Measurements from ENCODE around the gene EVC. TPM values are rescaled to one million over a fixed set of nuclear protein-coding genes. Genes with fewer than 3 reads are reported as not detected.
A peak's percentile ranks its signal among the peaks of the same experiment; 100 is the strongest.

EVC gene
- total and polyA plus RNA-seq, 2 donors from 2014 or later, result 7.8 to 159 TPM

GRCh38 chr4:5707778-5708448 is 3.1 kb upstream of the EVC start:
- no peaks in the 10 kb centered on the region for H3K27me3 ChIP-seq (ENCODE audit: control insufficient read depth, insufficient read depth, low read length)
- H3K36me3 ChIP-seq (ENCODE audit: control insufficient read depth in 2 of 3, insufficient read depth in 3 of 3, low read length in 3 of 3), result peaks cover 0 to 2% (median under 1%) of the 10 kb centered on the region in 3 donors
- peak overlapping the region; percentile 55 to 78 (median 77) for H3K4me3 ChIP-seq (ENCODE audit: low read length in 3 of 3)
- no peak for TF ChIP-seq CTCF (IDR thresholded peaks at IDR 0.05; ENCODE audit: borderline replicate concordance, extremely low read depth, insufficient read depth)
- peak overlapping the region in 1 of 2 donors; percentile 74 for H3K27ac ChIP-seq (ENCODE audit: low read depth in 2 of 2, low read length in 2 of 2)
- intact Hi-C loops (cut with DNase I), result no loop called here
- DNase-seq (peak in 3 of 5 donors; percentile 36 to 79 (median 69)), FAIRE-seq (no peak)
- peaks cover 0 to 28% (median 24%) of the 10 kb centered on the region in 3 donors for H3K4me1 ChIP-seq (ENCODE audit: control insufficient read depth in 2 of 3, insufficient read depth in 2 of 3, low read depth in 1 of 3, low read length in 3 of 3)
- H3K9ac ChIP-seq (ENCODE audit: low read length in 3 of 3), result peak overlapping the region; percentile 52 to 76 (median 74)
- H3K9me3 ChIP-seq (ENCODE audit: control insufficient read depth in 2 of 3, insufficient read depth in 1 of 3, low read length in 3 of 3), result no peaks in the 10 kb centered on the region

- H3K4me1 ChIP-seq (ENCODE audit: control insufficient read depth in 2 of 3, insufficient read depth in 2 of 3, low read depth in 1 of 3, low read length in 3 of 3), result peaks cover 0 to 28% (median 26%) of the 10 kb centered on the region in 3 donors
These were observed 2.4 kb upstream of the EVC start, which contains the start of gene EVC2 for GRCh38 chr4:5708449-5709206. Gene EVC2, minus strand, starts transcription at chr4:5708559. Its CDS starts 46 bp downstream, at chr4:5708513.

GRCh38 chr4:5709207-5709575 is 1.8 kb upstream of the EVC start:
- no peak for FAIRE-seq
- DNase-seq, result peak in 3 of 5 donors; percentile 44 to 66 (median 50)
- TF ChIP-seq CTCF (IDR thresholded peaks at IDR 0.05; ENCODE audit: borderline replicate concordance, extremely low read depth, insufficient read depth), result no peak
- Histone ChIP-seq H3K9me3 (ENCODE audit: control insufficient read depth in 2 of 3, insufficient read depth in 1 of 3, low read length in 3 of 3) (no peaks in the 10 kb centered on the region), H3K27ac (ENCODE audit: low read depth in 2 of 2, low read length in 2 of 2) (peak overlapping the region; percentile 43 to 74), H3K36me3 (ENCODE audit: control insufficient read depth in 2 of 3, insufficient read depth in 3 of 3, low read length in 3 of 3) (no peaks in the 10 kb centered on the region), H3K4me1 (ENCODE audit: control insufficient read depth in 2 of 3, insufficient read depth in 2 of 3, low read depth in 1 of 3, low read length in 3 of 3) (peaks cover 0 to 28% (median 28%) of the 10 kb centered on the region in 3 donors), H3K9ac (ENCODE audit: low read length in 3 of 3) (peak overlapping the region in 1 of 3 donors; percentile 76), H3K27me3 (ENCODE audit: control insufficient read depth, insufficient read depth, low read length) (no peaks in the 10 kb centered on the region), H3K4me3 (ENCODE audit: low read length in 3 of 3) (peak overlapping the region in 1 of 3 donors; percentile 77)
- intact Hi-C loops (cut with DNase I), result no loop called here

More at GRCh38 chr4:5708449-5709206, 2.4 kb upstream of the EVC start, which contains the start of gene EVC2:
- FAIRE-seq (no peak), DNase-seq (peak; percentile 67 to 92 (median 81))
- Histone ChIP-seq H3K9ac (ENCODE audit: low read length in 3 of 3) (peak within 1 kb of the TSS; percentile 52 to 76 (median 74)), H3K27me3 (ENCODE audit: control insufficient read depth, insufficient read depth, low read length) (no peaks in the 10 kb centered on the region), H3K36me3 (ENCODE audit: control insufficient read depth in 2 of 3, insufficient read depth in 3 of 3, low read length in 3 of 3) (peaks cover 0 to 2% (median 0%) of the 10 kb centered on the region in 3 donors), H3K27ac (ENCODE audit: low read depth in 2 of 2, low read length in 2 of 2) (peak within 1 kb of the TSS; percentile 43 to 74), H3K9me3 (ENCODE audit: control insufficient read depth in 2 of 3, insufficient read depth in 1 of 3, low read length in 3 of 3) (no peaks in the 10 kb centered on the region), H3K4me3 (ENCODE audit: low read length in 3 of 3) (peak within 1 kb of the TSS; percentile 55 to 78 (median 77))
- TF ChIP-seq CTCF (IDR thresholded peaks at IDR 0.05; ENCODE audit: borderline replicate concordance, extremely low read depth, insufficient read depth), result no peak
- intact Hi-C loops (cut with DNase I), result no loop called here
